ENCODE measurements around the gene ZBED4. TPM values are rescaled to one million over a fixed set of nuclear protein-coding genes. Genes with fewer than 3 reads are reported as not detected.

The ZBED4 gene
- total RNA-seq, 2 experiments from 2014 or later: 18.4 TPM

DNA sequence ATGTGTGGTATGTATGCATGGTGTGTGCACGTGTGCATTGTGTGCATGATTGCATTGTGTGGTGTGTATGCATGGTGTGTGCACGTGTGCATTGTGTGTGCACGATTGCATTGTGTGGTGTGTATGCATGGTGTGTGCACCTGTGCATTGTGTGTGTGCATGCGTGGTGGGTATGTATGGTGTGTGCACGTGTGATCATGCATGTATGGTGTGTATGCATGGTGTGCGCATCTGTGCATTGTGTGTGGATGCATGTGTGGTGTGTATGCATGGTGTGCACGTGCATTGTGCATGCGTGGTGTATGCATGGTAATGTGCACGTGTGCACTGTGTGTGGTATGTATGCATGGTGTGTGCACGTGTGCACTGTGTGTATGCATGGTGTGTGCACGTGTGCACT is 47.8 kb downstream of the ZBED4 start:
- intact Hi-C loops (cut with micrococcal nuclease): no loop called here
- H3K9me3 Mint-ChIP-seq: peaks cover 9% of the 10 kb centered on the region
- H3K27me3 Mint-ChIP-seq: no peaks in the 10 kb centered on the region
- ChIA-PET CTCF (no interaction called here), POLR2A (no interaction called here)
- no peak for DNase-seq
- H3K4me1 Mint-ChIP-seq (ENCODE audit: low read depth): peaks cover 2% of the 10 kb centered on the region
- H3K36me3 Mint-ChIP-seq: peaks cover 22% of the 10 kb centered on the region
- no peak overlapping the region for H3K27ac Mint-ChIP-seq
- H3K4me3 Mint-ChIP-seq: no peak overlapping the region

DNA sequence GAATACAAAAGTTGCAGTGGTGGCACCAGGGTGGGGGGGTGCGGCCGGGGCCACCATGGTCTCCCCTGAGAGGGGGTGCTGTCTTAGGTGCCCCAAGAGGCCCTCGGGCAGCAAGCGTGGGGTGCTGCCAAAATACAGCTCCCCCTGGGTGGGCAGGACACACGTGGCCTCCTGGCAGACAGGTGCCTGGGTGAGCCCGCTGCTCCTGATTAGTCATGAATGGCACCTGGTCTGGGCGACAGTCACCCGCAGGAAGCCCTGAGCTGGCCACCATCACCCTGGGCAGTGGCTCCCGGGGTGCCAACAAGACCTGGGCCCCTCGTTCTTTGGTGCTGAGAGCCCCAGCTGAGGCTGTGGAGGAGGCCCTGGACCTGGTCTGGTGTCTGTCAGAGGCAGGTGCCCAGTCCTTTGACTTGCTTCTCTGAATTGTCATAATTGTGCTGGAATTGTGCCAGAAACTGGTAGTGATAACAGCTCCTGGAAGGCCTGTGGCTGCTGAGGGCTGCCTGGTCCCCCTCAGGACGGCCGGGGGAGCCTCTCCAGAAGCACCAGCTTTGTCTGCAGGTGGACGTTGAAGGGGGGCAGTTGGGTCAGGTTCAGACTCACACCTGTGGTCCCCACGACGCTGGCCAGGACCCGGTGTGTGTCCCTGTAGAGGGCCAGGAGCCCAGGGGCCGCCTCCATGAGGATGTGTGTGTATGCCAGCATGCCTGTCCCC is 49.8 kb downstream of the ZBED4 start:
- intact Hi-C loops (cut with micrococcal nuclease): no loop called here
- CTCF ChIA-PET: no interaction called here
- POLR2A ChIA-PET: no interaction called here
- H3K9me3 Mint-ChIP-seq: peaks cover 9% of the 10 kb centered on the region
- no peak for DNase-seq
- peaks cover 2% of the 10 kb centered on the region for H3K4me1 Mint-ChIP-seq (ENCODE audit: low read depth)
- no peak overlapping the region for H3K4me3 Mint-ChIP-seq
- H3K27ac Mint-ChIP-seq: no peak overlapping the region
- no peaks in the 10 kb centered on the region for H3K27me3 Mint-ChIP-seq
- H3K36me3 Mint-ChIP-seq: peaks cover 31% of the 10 kb centered on the region

DNA sequence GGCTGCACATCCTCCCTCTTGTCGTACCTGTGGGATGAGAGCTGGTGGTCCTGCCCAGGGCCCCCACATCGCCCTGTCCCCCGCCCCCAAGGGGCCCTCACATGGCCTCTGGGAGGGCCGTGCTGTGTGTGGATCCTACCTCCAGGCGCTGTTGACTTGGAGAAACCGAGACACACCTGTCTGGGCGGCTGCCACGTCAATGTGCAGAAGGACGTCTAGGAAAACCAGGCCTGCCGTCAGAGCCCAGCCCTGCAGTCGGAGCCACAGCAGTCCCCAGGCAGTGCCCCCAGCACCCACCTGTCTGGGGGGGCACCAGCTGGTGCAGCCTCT is 50.4 kb downstream of the ZBED4 start:
- peaks cover 9% of the 10 kb centered on the region for H3K9me3 Mint-ChIP-seq
- intact Hi-C loops (cut with micrococcal nuclease): no loop called here
- ChIA-PET POLR2A (no interaction called here), CTCF (no interaction called here)
- no peak overlapping the region for H3K27ac Mint-ChIP-seq
- peaks cover 2% of the 10 kb centered on the region for H3K4me1 Mint-ChIP-seq (ENCODE audit: low read depth)
- no peak for DNase-seq
- H3K4me3 Mint-ChIP-seq: no peak overlapping the region
- peaks cover 31% of the 10 kb centered on the region for H3K36me3 Mint-ChIP-seq
- no peaks in the 10 kb centered on the region for H3K27me3 Mint-ChIP-seq

DNA sequence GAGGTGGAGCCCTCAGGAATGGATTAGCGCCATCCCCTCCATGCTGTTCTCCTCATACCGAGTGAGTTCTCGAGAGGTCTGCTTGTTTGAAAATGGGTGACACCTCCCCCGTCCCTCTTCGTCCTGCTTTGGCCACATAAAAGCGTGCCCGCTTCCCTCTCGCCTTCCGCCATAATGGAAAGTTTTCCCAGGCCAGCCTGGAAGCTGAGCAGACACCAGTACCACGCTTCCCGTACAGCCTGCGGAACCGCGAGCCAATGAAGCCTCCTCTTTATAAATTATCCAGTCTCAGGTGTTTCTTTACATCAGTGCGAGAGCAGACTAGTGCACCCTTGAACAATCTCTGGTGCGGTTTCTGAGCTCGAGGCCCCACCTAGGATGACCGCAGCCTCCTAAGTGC is 51.8 kb downstream of the ZBED4 start:
- ChIA-PET POLR2A (interaction anchor here (1.0 kb wide), 1 partner anchor 145 kb away, joined by 3 read pairs; no protein-coding TSS in a partner anchor), CTCF (no interaction called here)
- Mint-ChIP-seq H3K4me1 (ENCODE audit: low read depth) (no peaks in the 10 kb centered on the region), H3K36me3 (peaks cover 25% of the 10 kb centered on the region), H3K27me3 (no peaks in the 10 kb centered on the region), H3K4me3 (no peak overlapping the region), H3K9me3 (peaks cover 9% of the 10 kb centered on the region), H3K27ac (no peak overlapping the region)
- intact Hi-C loops (cut with micrococcal nuclease): no loop called here
- DNase-seq: no peak

DNA sequence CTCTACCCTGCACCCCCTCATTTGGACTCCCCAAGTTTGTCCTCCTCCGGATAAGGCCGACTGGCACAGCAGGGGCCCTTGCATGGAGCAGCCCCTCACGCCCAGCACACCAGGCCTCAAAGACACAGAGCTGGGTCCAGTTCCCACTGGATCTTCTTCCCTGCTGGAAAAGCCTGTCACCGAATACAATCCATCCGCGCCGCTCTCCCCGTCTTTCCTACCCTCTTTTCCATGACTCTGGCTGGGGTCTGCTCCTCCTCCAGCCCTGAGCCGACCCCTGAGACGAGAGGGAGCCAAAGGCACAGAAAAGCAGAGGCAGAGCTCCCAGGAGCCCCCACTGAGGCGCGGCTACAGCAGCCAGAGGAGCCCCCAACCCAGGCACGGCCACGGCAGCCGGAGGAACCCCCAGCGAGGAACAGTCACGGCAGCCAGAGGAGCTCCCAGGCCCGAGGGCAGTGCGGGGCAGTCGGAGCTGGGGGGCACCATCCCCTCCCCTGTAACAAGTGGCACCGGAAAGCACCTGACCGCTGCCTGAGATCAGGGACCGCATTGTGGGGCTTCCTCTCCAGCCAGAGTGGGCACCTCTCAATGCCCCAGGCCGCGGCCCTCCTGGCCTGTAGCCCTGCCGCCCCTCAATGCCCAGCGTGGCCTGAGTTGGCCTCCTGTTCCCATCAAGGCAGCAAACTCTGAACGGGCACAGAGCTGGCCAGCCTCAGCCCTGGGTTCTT is 52.6 kb downstream of the ZBED4 start:
- intact Hi-C loops (cut with micrococcal nuclease): no loop called here
- ChIA-PET CTCF (no interaction called here), POLR2A (interaction anchor here (1.0 kb wide), 1 partner anchor 144 kb away, joined by 3 read pairs; no protein-coding TSS in a partner anchor)
- no peak for DNase-seq
- H3K4me1 Mint-ChIP-seq (ENCODE audit: low read depth): no peaks in the 10 kb centered on the region
- H3K36me3 Mint-ChIP-seq: peaks cover 20% of the 10 kb centered on the region
- H3K9me3 Mint-ChIP-seq: peaks cover 9% of the 10 kb centered on the region
- no peak overlapping the region for H3K27ac Mint-ChIP-seq
- no peaks in the 10 kb centered on the region for H3K27me3 Mint-ChIP-seq
- H3K4me3 Mint-ChIP-seq: no peak overlapping the region

DNA sequence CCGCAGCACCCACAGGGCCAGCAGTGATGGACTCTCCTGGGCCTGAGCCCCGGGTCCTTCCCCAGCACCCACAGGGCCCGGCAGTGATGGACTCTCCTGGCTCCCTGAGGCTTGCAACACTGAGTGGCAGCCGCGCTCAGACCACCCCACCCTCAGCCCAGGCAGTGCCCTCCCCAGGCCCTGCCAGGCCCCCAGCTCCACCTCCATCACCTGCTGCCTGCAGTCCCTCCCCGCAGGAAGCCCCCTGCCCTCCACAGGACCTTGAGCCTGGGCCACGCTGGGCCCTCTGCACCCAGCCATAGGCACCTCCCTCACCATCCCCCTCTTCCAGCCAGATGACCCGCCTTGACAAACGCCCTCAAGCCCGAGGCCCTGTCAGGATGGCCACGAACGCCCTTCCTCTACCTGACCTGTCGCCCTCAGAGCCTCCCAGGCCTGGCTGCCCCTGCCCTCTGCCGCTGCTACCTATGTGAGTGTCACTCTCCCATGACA is 53.2 kb downstream of the ZBED4 start:
- ChIA-PET CTCF (no interaction called here), POLR2A (no interaction called here)
- no peaks in the 10 kb centered on the region for H3K4me1 Mint-ChIP-seq (ENCODE audit: low read depth)
- H3K27ac Mint-ChIP-seq: no peak overlapping the region
- H3K36me3 Mint-ChIP-seq: peaks cover 15% of the 10 kb centered on the region
- intact Hi-C loops (cut with micrococcal nuclease): no loop called here
- no peaks in the 10 kb centered on the region for H3K27me3 Mint-ChIP-seq
- H3K4me3 Mint-ChIP-seq: no peak overlapping the region
- DNase-seq: no peak
- H3K9me3 Mint-ChIP-seq: peaks cover 3% of the 10 kb centered on the region

DNA sequence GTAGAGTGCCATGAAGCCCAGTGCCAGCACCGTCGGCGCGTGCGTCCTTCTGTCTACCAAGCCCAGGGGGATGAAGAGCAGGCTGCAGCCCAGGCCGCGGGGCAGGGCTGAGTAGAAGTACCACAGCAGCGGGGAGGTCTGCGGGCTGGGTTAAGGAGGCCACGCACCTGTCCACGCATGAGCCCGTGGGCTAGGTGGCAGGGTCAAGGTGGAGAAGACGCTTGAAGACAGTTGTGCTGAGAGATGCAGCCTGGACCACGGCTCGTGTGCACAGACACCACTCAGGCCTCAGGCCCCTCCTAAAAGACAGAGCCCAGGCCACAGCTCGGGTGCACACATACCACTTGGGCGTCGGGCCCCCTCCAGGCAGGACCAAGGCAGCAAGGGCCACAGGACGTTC is 54.2 kb downstream of the ZBED4 start:
- Mint-ChIP-seq H3K4me3 (no peak overlapping the region), H3K27me3 (no peaks in the 10 kb centered on the region), H3K4me1 (ENCODE audit: low read depth) (no peaks in the 10 kb centered on the region), H3K9me3 (no peaks in the 10 kb centered on the region), H3K36me3 (peaks cover 12% of the 10 kb centered on the region), H3K27ac (no peak overlapping the region)
- no peak for DNase-seq
- ChIA-PET CTCF (no interaction called here), POLR2A (no interaction called here)
- intact Hi-C loops (cut with micrococcal nuclease): no loop called here

DNA sequence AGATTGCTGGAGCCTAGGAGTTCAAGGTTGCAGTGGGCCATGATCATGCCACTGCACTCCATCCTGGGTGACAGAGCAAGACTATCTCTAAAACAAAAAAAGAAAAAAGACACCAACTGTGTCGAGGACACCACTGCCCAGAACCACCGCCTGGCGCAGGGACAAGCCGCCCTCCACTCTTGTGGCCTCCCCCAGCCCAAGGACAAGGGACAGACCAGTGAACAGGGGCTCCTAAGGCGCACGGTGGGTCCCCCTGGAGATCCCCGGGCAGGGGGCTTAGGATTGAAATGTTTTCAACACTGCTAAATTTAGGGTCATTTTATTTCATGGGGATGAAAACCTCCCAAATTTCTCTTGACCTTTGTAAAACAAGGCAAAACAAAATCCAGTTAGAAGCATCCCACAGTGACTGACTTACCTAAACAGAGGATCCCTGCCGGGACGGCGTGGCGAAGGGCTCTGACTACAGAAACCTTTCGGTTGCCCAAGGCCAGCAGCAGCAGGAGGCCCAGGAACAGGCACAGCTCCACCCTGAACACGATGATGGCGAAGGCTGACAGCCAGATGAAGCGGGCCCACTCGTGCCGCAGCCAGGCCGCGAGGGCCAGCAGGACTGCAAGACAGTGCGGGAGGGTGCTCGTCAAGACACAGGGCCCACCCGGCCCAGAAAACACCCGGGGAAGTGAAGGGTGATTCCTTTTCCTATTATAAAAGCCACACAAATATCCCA is 56.0 kb downstream of the ZBED4 start:
- no peak overlapping the region for H3K4me3 Mint-ChIP-seq
- no peaks in the 10 kb centered on the region for H3K4me1 Mint-ChIP-seq (ENCODE audit: low read depth)
- intact Hi-C loops (cut with micrococcal nuclease): no loop called here
- H3K27me3 Mint-ChIP-seq: no peaks in the 10 kb centered on the region
- POLR2A ChIA-PET: no interaction called here
- no peak for DNase-seq
- H3K36me3 Mint-ChIP-seq: peaks cover 9% of the 10 kb centered on the region
- H3K27ac Mint-ChIP-seq: no peak overlapping the region
- CTCF ChIA-PET: no interaction called here
- no peaks in the 10 kb centered on the region for H3K9me3 Mint-ChIP-seq

- ChIA-PET POLR2A (no interaction called here), CTCF (no interaction called here)
- Mint-ChIP-seq H3K4me3 (no peak overlapping the region), H3K27me3 (no peaks in the 10 kb centered on the region), H3K36me3 (peaks cover 9% of the 10 kb centered on the region), H3K4me1 (ENCODE audit: low read depth) (no peaks in the 10 kb centered on the region), H3K9me3 (no peaks in the 10 kb centered on the region), H3K27ac (no peak overlapping the region)
- no peak for DNase-seq
- intact Hi-C loops (cut with micrococcal nuclease): no loop called here
Observed at GRCh38 chr22:49910229-49911155, 56.8 kb downstream of the ZBED4 start.

- Mint-ChIP-seq H3K27me3 (no peaks in the 10 kb centered on the region), H3K9me3 (no peaks in the 10 kb centered on the region), H3K36me3 (peaks cover 7% of the 10 kb centered on the region), H3K4me3 (no peak overlapping the region), H3K27ac (no peak overlapping the region), H3K4me1 (ENCODE audit: low read depth) (peaks cover 8% of the 10 kb centered on the region)
- CTCF ChIA-PET: no interaction called here
- intact Hi-C loops (cut with micrococcal nuclease): no loop called here
- POLR2A ChIA-PET: no interaction called here
- no peak for DNase-seq
Observed at GRCh38 chr22:49911881-49912625, 58.4 kb downstream of the ZBED4 start.

GRCh38 chr22:49913026-49913425 is 59.4 kb downstream of the ZBED4 start:
- no peak overlapping the region for H3K27ac Mint-ChIP-seq
- intact Hi-C loops (cut with micrococcal nuclease): no loop called here
- CTCF ChIA-PET: no interaction called here
- DNase-seq: no peak
- H3K4me1 Mint-ChIP-seq (ENCODE audit: low read depth): peaks cover 12% of the 10 kb centered on the region
- no peaks in the 10 kb centered on the region for H3K27me3 Mint-ChIP-seq
- no peak overlapping the region for H3K4me3 Mint-ChIP-seq
- POLR2A ChIA-PET: no interaction called here
- no peaks in the 10 kb centered on the region for H3K9me3 Mint-ChIP-seq
- H3K36me3 Mint-ChIP-seq: no peaks in the 10 kb centered on the region

Measured in activated CD4-positive, alpha-beta memory T cell treated with anti-CD3 and anti-CD28 coated beads for 36 hours (primary cell).